Femur (tissue), 1 donor: ENCODE results near the gene TEAD3.

ENCODE experiments used
- DNase-seq: peaks from one replicate; pipeline ENCODE4 v3.0.0-alpha.2; 2017

The TEAD3 gene

DNA sequence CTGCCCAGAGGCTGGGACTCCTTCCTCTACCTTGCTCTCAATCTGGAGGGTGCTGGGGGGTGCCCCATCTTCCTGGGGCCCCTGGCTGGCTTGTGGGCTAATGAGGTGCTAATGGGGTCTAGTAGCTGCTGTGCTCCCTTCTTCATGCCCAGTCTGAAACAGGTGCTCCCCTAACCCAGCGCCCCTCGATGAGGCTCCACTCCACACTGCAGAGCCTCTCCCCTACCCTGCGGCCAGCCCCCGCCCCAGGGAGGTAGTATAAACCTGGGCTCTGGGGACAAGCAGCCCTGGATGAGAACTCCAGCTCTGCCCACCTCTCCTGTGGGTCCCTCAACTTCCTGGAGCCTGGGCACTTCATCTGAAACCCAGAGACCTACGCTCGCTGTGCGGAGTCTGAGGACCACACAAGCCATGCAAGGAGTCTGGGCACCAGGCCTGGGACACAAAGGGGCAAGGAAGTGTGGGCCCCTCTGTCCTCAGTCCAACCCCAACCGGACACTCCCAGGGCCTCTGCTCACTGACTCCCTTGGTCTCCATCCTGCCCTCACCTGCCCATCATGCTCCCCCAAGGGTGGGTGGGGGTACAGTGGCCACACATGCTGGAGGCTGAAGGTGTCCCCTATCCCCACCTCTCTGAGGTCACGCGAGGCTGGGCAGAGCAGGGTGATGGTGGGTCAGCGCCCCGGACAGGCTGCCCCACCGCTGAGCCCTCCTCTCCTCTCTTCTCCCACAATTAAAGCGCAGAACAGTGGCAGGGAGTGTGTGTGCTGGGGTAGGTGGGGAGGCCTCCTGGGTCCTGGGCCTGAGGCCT is 22.5 kb downstream of the TEAD3 start:
- DNase-seq = no peak

DNA sequence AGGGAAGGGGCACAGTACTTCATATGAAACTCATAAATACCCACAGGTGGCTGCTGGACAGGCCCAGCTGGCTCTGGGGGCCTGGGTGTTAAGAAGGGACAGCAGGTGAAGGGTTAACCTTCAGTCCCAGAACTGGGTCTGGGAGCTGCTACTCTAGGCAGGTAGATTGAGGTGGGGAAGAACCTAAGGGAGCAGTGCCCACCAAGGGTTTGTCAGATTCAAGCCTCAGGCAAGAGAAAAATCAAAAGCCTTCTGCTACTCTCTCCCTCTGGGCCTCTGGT is 23.1 kb downstream of the TEAD3 start:
- DNase-seq = no peak

GRCh38 chr6:35473075-35473849 is 23.6 kb downstream of the TEAD3 start:
- no peak for DNase-seq

GRCh38 chr6:35471836-35472345 is 25.0 kb downstream of the TEAD3 start:
- DNase-seq = no peak

GRCh38 chr6:35470663-35471120 is 26.2 kb downstream of the TEAD3 start:
- DNase-seq = no peak

DNA sequence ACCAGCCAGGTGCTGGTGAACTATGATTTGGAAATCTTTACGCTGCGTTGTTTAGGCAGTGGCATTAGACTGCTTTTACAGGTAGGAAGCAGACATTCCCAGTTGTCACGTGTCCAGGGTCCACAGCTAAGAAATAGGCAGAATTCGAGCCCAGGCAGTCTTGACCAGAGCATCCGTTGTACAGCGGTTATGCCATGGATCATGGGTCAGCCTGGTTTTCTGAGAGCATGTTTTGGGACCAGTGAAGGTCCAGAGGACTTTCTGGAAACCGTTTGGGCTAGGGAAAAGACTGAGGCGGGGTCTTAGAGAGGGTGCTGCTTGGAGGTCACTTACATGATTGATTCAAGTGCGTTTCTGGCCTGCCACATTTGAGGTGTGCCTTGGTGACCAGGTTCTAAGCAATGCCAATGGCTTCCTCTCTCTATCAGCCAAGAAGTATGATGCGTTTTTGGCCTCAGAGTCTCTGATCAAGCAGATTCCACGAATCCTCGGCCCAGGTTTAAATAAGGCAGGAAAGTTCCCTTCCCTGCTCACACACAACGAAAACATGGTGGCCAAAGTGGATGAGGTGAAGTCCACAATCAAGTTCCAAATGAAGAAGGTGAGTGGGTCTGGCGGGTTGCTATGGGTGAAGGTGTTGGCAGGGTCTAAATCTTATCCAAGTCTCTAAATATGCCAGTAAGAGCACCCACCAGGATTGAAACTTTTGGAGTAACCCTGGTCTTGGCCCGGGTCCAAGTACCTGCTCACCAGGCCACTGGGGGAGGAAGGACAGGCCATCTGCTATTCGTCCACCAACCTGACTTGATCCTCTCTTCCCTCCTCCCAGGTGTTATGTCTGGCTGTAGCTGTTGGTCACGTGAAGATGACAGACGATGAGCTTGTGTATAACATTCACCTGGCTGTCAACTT is 26.9 kb downstream of the TEAD3 start:
- no peak for DNase-seq

GRCh38 chr6:35468980-35469750 is 27.7 kb downstream of the TEAD3 start:
- no peak for DNase-seq

GRCh38 chr6:35468181-35468979 is 28.5 kb downstream of the TEAD3 start, which contains the start of gene RPL10A:
RPL10A (plus strand) TSS chr6:35468401; CDS start chr6:35468435, 34 bp downstream.
- peak; percentile 97 for DNase-seq

DNA sequence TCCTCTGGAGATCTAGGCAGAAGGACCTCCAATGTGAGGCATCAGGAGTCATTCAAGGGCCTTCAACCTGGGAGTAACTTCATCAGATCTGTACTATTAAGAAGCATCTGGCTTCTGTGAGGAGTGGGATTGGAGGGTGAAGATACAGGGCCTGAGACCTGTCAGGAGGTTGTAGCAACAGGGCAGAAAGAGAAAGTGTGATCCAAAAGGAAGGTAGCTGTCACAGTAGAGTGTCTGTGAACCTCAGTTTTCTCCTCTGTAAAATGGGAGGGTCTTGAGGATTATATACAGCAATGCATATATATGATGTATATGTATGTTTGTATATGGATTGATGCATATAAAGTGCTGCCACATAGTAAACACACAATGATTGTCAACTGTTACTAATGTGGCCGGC is 31.2 kb downstream of the TEAD3 start:
- DNase-seq = no peak

GRCh38 chr6:35463292-35463691 is 33.6 kb downstream of the TEAD3 start:
- DNase-seq = no peak

DNA sequence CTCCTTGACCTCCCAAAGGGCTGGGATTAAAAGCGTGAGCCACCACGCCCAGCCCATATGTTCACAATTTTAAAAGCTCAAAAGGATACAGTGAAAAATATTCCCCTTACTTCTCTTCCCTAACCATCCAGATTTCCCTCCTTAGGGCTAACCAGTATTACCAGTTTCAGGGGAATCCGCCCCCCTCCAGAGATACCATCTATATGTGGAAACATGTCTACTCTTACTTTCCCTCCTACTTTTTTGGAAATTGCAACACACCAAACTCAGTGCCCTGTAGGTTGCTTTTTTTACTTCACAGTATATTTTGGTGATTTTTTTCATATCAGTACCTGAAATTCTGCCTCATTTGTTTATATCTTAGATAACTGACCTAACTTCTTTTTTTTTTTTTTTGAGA is 35.6 kb downstream of the TEAD3 start:
- DNase-seq = no peak

- no peak for DNase-seq
These were observed 39.0 kb downstream of the TEAD3 start for GRCh38 chr6:35457907-35458306.

- no peak for DNase-seq
These were observed 42.3 kb downstream of the TEAD3 start for GRCh38 chr6:35454391-35455110.

- DNase-seq = no peak
These were observed 43.6 kb downstream of the TEAD3 start for GRCh38 chr6:35453236-35453635.

GRCh38 chr6:35452183-35453090 is 44.4 kb downstream of the TEAD3 start, which contains the start of gene FANCE:
FANCE (plus strand) TSS chr6:35452338; CDS start chr6:35452546, 208 bp downstream.
- DNase-seq = peak; percentile 97

DNA sequence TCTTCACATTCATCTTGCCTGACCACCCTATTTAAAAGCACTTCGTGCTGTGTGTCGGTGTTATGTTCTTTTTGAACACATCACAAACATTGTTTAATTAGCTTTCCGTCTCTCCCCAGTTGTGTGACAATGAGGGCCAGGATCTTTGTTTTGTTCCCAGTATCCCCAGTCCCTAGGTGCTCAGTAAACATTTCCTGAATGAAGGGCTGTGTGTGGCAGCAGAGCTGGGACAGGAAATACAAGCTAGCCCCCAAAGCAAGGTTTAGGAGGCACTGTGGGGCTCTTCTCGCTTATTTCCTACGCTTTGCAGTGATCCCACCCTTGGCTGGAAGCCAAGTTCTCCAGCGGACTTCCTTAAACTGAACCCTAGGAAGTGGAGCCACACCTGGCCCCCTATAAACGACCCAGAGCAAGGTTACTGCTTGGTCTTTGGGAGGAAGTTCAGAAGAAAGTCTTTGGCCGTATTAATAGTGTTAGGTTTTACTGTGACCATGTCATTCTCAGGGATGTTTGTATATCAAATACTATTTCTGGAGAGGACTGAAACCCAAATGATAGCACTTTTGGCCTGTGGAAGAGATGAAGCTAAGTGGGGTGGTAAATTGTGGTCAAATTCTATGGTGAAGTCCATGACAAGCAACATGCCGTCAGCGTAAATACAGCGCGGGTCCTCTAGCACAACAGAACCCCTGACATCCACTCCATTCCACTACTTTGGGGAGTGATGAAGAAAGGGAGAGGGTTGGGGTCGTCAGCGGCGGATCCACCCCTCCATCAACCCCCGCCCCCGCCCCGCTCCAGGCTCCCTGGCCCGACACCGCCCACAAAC is 45.3 kb downstream of the TEAD3 start:
- no peak for DNase-seq

DNA sequence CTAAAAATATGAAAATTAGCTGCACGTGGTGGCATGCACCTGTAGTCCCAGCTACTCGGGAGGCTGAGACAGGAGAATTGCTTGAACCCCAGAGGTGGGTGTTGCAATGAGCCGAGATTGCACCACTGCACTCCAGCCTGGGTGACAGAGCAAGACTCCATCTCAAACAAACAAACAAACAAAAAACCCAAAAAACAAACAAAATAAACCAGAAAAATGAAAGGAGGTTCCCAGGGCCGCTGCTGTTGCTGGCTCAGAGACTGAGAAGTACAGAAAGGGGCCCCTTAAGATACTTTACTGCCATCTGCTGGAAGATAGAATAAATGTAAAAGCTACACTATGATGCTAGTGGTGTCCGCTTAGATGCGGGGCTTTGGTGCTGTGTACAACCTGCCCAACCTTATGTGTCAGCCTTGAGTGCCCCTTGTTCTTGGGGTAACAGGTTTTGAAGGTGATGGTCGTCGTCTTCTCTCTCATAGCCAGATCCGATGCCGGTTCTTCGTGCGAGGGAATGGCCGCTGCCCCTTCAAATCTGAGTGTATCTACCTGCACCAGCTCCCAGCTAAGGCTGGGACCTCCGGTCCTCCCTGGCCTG is 47.5 kb downstream of the TEAD3 start:
- no peak for DNase-seq

DNA sequence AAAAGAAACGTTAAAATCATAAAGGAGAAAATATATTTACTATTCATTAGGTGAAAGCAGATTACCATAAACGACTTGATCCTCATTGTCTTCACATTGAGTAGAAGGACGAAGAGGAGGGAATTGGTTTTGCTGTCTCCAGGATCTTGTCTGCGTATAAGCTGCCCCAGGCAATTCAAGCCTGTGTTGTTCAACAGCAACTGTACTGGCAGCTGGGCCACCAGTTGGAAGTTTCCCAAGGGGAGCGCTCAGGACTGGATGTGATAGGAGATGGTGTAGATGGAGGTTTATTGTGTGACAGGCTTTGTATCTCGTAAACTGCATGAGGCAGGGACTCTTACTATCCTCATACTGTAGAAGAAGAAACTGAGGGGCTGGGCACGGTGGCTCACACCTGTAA is 48.7 kb downstream of the TEAD3 start:
- DNase-seq = no peak
